Rectal smooth muscle tissue (tissue), 1 donor: ENCODE measurements around the gene YPEL5.

Source experiments
- H3K27ac ChIP-seq: one replicate; pipeline ENCODE4 v1.7.0; 2013; ENCODE audit warnings: low read depth, low read length, inconsistent platforms
- H3K27me3 ChIP-seq: one replicate; pipeline ENCODE4 v1.7.0; 2013; ENCODE audit warnings: low read length; ENCODE audit not compliant: control insufficient read depth, insufficient read depth
- H3K36me3 ChIP-seq: one replicate; pipeline ENCODE4 v1.7.0; 2013; ENCODE audit warnings: low read length; ENCODE audit not compliant: control insufficient read depth, insufficient read depth
- H3K4me1 ChIP-seq: one replicate; pipeline ENCODE4 v1.7.0; 2013; ENCODE audit warnings: low read length; ENCODE audit not compliant: control insufficient read depth, insufficient read depth
- H3K4me3 ChIP-seq: one replicate; pipeline ENCODE4 v1.7.0; 2013; ENCODE audit warnings: low read length
- H3K9ac ChIP-seq: one replicate; pipeline ENCODE4 v1.7.0; 2013; ENCODE audit warnings: low read length

YPEL5 gene

DNA sequence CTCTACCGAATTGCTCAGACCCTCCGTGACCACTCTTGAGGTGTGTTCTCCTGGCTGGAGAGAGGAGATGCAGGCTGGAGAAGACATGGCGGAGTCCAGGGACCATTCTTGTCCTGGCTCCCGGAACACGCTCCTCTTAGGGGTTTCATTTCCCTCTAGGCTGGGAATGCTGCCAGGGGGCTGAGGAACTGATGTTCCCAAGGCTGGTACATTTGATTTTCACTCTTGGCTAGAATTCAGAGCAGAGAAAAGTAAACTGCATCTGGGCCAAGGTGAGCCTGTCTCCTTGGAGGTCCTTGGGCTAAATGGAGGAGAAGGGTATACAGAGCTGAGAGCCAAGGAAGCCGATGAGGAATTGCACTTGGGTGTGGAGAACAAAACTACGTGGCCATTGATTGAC lies 56.3 kb downstream of the YPEL5 start:
- no peak overlapping the region for H3K27ac ChIP-seq
- no peaks in the 10 kb centered on the region for H3K36me3 ChIP-seq
- H3K4me3 ChIP-seq, result no peak overlapping the region
- H3K27me3 ChIP-seq, result no peaks in the 10 kb centered on the region
- peaks cover 5% of the 10 kb centered on the region for H3K4me1 ChIP-seq
- H3K9ac ChIP-seq, result no peak overlapping the region

DNA sequence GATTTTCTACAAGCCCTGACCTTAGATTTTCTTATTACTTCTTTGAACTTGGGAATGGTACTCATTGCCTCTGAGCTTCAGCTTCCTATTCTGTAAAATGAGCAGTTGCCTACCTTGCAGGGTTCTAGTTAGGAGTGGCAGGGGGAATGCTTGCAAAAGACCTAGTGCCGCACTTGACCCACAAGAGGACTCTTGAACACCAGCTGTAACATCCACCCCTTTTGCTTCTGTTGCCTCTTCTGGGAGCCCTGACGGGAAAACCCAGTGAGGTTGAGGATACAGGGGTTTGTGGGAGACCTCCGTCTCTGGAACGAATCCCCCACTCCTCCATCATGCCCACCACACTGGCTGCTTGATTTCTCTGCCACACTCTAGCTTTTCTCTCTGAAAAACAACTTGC lies 57.5 kb downstream of the YPEL5 start:
- no peaks in the 10 kb centered on the region for H3K36me3 ChIP-seq
- no peaks in the 10 kb centered on the region for H3K27me3 ChIP-seq
- H3K9ac ChIP-seq, result no peak overlapping the region
- peaks cover 5% of the 10 kb centered on the region for H3K4me1 ChIP-seq
- no peak overlapping the region for H3K4me3 ChIP-seq
- H3K27ac ChIP-seq, result no peak overlapping the region

DNA sequence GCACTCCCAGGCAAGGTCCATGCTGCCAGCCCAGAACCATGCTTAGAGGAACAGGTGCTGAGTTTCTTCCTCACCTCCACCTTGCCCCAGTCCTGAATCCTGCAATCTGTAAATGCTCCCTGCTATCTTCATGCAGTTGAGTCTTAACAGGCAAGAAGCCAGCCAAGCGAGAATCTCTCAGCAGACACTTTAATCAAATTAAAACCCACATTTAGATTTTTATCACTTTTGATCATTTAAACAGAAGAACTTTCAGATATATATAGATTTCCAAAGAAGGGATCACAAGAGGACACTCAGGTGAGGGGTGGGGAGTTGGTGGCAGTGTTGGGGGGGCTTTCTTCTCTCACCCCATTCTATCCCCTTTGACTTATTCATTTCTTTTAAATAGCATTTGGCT lies 58.6 kb downstream of the YPEL5 start:
- Histone ChIP-seq H3K4me1 (peaks cover 5% of the 10 kb centered on the region), H3K4me3 (no peak overlapping the region), H3K9ac (no peak overlapping the region), H3K36me3 (no peaks in the 10 kb centered on the region), H3K27me3 (no peaks in the 10 kb centered on the region), H3K27ac (no peak overlapping the region)

DNA sequence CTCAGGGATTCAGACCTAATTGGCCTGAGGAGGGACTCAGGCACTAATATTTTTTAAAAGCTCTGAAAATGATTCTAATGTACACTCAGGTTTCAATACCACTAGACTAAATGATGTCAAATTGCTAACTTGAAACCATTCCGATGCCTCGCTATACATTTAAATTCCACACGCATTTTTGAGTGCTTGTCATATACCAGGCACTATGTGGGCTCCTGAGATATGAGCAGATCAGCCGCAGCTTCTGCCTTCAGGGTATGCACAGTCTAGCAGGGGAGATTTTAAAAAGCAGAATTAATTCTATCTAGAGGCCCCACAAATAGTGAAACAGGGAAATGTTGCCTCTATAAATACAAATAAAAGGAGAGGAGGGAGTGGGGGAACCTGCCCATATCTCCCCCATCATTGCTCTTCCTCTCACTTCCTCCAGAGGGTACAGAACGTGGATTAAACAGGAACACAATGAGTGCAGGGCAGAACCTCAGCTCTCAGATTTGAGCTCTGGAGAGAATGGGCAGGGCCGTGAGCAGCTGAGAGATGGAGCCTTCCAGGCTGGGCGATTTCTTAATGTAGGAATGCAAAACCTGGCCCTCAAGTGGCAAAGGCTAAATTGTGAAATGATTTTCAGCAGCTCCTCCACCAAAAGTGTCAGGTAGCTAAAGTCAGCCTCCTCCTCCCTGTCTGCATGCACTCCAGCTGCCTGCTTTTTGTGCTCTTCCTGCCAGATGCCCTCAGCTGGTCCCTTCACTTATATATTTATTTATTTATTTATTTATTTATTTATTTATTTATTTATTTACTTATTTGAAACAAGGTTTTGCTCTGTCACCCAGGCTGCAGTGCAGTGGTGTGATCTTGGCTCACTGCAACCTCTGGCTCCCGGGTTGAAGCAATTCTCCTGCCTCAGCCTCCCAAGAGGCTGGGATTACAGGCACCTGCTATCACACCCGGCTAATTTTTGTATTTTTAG lies 59.9 kb downstream of the YPEL5 start:
- Histone ChIP-seq H3K27me3 (no peaks in the 10 kb centered on the region), H3K36me3 (no peaks in the 10 kb centered on the region), H3K27ac (no peak overlapping the region), H3K4me3 (no peak overlapping the region), H3K4me1 (peaks cover 4% of the 10 kb centered on the region), H3K9ac (no peak overlapping the region)

DNA sequence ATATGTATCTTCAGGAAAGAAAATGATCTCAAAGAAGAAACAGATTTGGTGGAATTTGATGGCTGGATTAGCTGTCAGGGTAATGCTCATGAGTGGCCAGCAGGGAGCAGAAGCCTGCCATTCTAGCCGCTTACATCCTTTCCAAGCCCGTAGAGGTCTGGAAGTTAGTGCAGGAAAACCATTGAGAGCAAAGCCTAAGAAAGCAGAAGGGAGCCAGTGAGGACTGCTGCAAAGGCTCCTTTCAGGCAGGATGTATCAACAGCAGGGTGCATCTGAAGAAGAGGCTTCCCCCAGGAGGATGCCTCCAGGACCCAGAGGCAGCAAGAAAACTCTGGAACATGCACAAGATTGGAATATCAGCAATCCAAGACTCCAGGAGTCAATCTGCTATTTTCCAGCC lies 61.6 kb downstream of the YPEL5 start:
- no peak overlapping the region for H3K9ac ChIP-seq
- H3K27ac ChIP-seq, result no peak overlapping the region
- no peaks in the 10 kb centered on the region for H3K4me1 ChIP-seq
- H3K36me3 ChIP-seq, result no peaks in the 10 kb centered on the region
- no peak overlapping the region for H3K4me3 ChIP-seq
- no peaks in the 10 kb centered on the region for H3K27me3 ChIP-seq

DNA sequence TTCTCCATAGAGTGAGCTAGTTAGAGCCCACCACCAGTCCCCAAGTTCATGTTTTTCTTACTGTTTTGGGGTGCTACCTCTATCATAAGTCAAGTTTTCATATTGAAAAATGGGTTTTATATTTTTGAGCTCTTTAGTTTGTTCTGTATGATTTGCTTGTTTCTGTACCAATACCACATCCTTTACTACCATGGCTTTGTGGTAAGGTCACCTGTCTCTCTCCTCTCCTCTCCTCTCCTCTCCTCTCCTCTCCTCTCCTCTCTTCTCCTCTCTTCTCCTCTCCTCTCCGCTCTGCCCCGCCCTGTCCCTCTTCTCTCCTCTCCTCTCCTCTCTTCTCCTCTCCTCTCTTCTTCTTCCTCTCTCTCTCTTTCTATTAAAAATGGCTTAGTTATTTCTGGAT lies 62.4 kb downstream of the YPEL5 start:
- no peak overlapping the region for H3K4me3 ChIP-seq
- no peaks in the 10 kb centered on the region for H3K4me1 ChIP-seq
- no peak overlapping the region for H3K9ac ChIP-seq
- no peaks in the 10 kb centered on the region for H3K36me3 ChIP-seq
- H3K27me3 ChIP-seq, result no peaks in the 10 kb centered on the region
- no peak overlapping the region for H3K27ac ChIP-seq
